HL-60 (cell line): ENCODE data around the gene SYNGAP1.

Experiments used
- DNase-seq, 2 experiments: peaks; one replicate each; pipeline ENCODE4 v3.0.0-alpha.2; 2010 to 2020; ENCODE audit warnings: low read depth in 1 of 2, low spot score in 1 of 2
- H3K27ac ChIP-seq: fragments of 250-450 bp; sonication (Bioruptor Pico); replicated peaks from 2 replicates; pipeline ENCODE4 v1.5.1; 2020; ENCODE audit warnings: mild to moderate bottlenecking, moderate library complexity
- H3K27me3 ChIP-seq: fragments of 250-450 bp; sonication (Bioruptor Pico); 2 replicates; pipeline ENCODE4 v1.5.1; 2021; ENCODE audit warnings: mild to moderate bottlenecking, moderate library complexity; ENCODE audit not compliant: insufficient read depth, poor library complexity, severe bottlenecking
- H3K4me3 ChIP-seq: replicated peaks from 2 replicates; pipeline ENCODE4 v1.5.1; 2011; ENCODE audit warnings: mild to moderate bottlenecking, control low read depth, low read length; ENCODE audit not compliant: insufficient read depth
- CTCF ChIP-seq: IDR thresholded peaks from one replicate; pipeline ENCODE4 v1.5.1; 2011; ENCODE audit warnings: low read length, control low read depth, inconsistent platforms; ENCODE audit not compliant: insufficient read depth
- GABPA ChIP-seq: IDR thresholded peaks from 2 replicates; pipeline ENCODE4 v1.6.1; 2012; ENCODE audit warnings: low read depth
- POLR2AphosphoS5 ChIP-seq: IDR thresholded peaks from 2 replicates; pipeline ENCODE4 v1.6.1; 2012; ENCODE audit warnings: low read depth
- SPI1 ChIP-seq: IDR thresholded peaks from 2 replicates; pipeline ENCODE4 v1.6.1; 2012; ENCODE audit warnings: low read depth, mild to moderate bottlenecking, borderline replicate concordance
- TF ChIP-seq, protein P1 (sequence below): IDR thresholded peaks from 2 replicates; pipeline ENCODE4 v1.6.1; 2012; ENCODE audit warnings: low read depth; ENCODE audit not compliant: insufficient replicate concordance

The SYNGAP1 gene

GRCh38 chr6:33425668-33426577 lies 6.1 kb downstream of the SYNGAP1 start:
- H3K4me3 ChIP-seq = peak overlapping the region; percentile 58
- H3K27ac ChIP-seq = peak overlapping the region; percentile 54
- peak; percentile 75 to 81 for DNase-seq
- peak; percentile 43; the same call in 1 of the 2 replicates for TF ChIP-seq POLR2AphosphoS5
- TF ChIP-seq GABPA = no peak
- peak; percentile 29 for TF ChIP-seq CTCF
- no peaks in the 10 kb centered on the region for H3K27me3 ChIP-seq

GRCh38 chr6:33426590-33427511 lies 7.0 kb downstream of the SYNGAP1 start:
- no peak overlapping the region; the same call in 1 of the 2 replicates for H3K27ac ChIP-seq
- no peaks in the 10 kb centered on the region for H3K27me3 ChIP-seq
- DNase-seq = no peak
- peak overlapping the region; percentile 58 for H3K4me3 ChIP-seq
- no peak for TF ChIP-seq GABPA
- TF ChIP-seq, protein P1, sequence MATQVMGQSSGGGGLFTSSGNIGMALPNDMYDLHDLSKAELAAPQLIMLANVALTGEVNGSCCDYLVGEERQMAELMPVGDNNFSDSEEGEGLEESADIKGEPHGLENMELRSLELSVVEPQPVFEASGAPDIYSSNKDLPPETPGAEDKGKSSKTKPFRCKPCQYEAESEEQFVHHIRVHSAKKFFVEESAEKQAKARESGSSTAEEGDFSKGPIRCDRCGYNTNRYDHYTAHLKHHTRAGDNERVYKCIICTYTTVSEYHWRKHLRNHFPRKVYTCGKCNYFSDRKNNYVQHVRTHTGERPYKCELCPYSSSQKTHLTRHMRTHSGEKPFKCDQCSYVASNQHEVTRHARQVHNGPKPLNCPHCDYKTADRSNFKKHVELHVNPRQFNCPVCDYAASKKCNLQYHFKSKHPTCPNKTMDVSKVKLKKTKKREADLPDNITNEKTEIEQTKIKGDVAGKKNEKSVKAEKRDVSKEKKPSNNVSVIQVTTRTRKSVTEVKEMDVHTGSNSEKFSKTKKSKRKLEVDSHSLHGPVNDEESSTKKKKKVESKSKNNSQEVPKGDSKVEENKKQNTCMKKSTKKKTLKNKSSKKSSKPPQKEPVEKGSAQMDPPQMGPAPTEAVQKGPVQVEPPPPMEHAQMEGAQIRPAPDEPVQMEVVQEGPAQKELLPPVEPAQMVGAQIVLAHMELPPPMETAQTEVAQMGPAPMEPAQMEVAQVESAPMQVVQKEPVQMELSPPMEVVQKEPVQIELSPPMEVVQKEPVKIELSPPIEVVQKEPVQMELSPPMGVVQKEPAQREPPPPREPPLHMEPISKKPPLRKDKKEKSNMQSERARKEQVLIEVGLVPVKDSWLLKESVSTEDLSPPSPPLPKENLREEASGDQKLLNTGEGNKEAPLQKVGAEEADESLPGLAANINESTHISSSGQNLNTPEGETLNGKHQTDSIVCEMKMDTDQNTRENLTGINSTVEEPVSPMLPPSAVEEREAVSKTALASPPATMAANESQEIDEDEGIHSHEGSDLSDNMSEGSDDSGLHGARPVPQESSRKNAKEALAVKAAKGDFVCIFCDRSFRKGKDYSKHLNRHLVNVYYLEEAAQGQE = no peak
- no peak for TF ChIP-seq CTCF
- no peak for TF ChIP-seq SPI1
- TF ChIP-seq POLR2AphosphoS5 = no peak

DNA sequence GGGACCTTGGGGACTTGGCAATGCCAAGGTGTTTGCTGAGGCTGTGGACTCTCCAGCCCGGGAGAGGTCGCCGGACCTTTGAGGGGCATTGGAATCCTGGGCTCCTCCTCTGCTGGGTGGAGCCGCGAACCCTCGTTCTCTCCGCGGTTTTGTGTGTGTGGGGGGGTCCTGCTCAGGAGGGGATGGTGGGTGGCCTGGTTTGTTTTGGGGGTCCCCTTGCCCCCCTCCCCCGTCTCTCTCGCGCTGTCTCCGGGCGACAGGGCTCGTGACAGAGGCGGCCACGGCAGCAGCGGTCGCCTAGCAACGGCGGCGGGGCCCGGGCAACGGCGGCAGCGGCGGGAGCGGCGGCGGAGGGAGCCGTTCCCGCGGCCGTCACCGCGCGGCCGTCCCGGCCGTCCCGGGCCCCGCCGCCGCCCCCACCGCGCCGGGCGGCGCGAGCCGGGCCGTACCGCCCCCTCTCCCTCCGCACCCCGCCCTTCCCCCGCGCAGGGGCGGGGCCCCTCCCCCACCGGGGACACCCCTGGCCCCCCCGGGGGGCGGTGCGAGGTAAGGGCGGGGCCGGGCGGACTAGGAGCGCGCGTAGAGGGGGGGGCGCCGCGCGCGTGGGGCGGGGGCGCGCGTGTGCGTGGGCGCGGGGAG lies 7.8 kb downstream of the SYNGAP1 start:
- peak in 1 of 2 experiments; percentile 27 for DNase-seq

More for the DNA sequence above, 7.8 kb downstream of the SYNGAP1 start:
- Histone ChIP-seq H3K4me3 (peak overlapping the region; percentile 44), H3K27me3 (no peaks in the 10 kb centered on the region), H3K27ac (no peak overlapping the region; the same call in 1 of the 2 replicates)
- TF ChIP-seq POLR2AphosphoS5 = no peak
- no peak for TF ChIP-seq CTCF
